ENCODE measurements around the gene HOMER2.

DNA sequence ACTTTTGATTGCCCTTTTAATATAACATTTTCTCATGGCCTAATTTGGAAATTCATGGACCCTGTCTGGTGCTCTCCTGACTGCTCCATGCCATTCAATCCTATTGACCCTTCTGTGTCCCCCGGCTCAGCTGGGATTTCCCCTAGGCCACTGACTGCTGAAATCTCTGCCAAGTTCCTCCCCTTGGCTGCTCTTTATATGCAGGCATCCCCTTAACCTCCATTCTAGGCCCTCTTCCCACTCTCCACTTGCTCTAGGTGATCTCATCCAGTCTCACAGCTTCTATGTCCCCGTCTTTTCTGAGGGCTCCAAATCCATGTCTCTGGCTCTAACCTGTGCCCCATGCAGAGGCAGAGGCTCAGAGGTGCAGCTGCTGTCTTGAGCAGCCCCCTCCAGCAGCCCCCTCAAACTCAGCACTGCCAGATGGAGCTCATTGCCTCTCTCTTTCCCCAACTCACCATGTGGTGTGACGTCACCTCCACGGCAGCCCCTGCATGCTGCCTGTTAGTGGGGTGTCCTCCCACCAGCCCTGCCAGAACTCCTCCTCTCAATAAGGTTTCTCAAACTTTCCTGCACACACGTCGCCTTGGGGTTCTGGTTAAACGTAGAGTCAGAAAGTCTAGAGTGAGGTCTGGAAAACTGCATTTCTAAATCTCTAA is 153.2 kb downstream of the HOMER2 start:
- TF ChIP-seq, protein P1, sequence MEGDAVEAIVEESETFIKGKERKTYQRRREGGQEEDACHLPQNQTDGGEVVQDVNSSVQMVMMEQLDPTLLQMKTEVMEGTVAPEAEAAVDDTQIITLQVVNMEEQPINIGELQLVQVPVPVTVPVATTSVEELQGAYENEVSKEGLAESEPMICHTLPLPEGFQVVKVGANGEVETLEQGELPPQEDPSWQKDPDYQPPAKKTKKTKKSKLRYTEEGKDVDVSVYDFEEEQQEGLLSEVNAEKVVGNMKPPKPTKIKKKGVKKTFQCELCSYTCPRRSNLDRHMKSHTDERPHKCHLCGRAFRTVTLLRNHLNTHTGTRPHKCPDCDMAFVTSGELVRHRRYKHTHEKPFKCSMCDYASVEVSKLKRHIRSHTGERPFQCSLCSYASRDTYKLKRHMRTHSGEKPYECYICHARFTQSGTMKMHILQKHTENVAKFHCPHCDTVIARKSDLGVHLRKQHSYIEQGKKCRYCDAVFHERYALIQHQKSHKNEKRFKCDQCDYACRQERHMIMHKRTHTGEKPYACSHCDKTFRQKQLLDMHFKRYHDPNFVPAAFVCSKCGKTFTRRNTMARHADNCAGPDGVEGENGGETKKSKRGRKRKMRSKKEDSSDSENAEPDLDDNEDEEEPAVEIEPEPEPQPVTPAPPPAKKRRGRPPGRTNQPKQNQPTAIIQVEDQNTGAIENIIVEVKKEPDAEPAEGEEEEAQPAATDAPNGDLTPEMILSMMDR (IDR thresholded peaks at IDR 0.05), result no peak
- no peak for TF ChIP-seq POLR2A (IDR thresholded peaks at IDR 0.05)
